BLaER1 treated with 17β-estradiol and CSF1 and Interleukin-3, amounts not matched to agents 10 nM and 100 nM (cell line): ENCODE measurements around the gene MMP23B.
A peak's percentile ranks its signal among the peaks of the same experiment; 100 is the strongest.

Source experiments
- H3K27ac ChIP-seq, 11 experiments: shearing (Covaris generic); formaldehyde crosslinking; 2 replicates each; pipeline ENCODE4 v1.8.1; 2022
- H3K27me3 ChIP-seq, 11 experiments: shearing (Covaris generic); formaldehyde crosslinking; 2 replicates each; pipeline ENCODE4 v1.8.1; 2022
- H3K36me3 ChIP-seq, 11 experiments: shearing (Covaris generic); formaldehyde crosslinking; 2 replicates each; pipeline ENCODE4 v1.8.1; 2022
- H3K4me1 ChIP-seq, 10 experiments: shearing (Covaris generic); formaldehyde crosslinking; 2 replicates each; pipeline ENCODE4 v1.8.1; 2022
- H3K4me2 ChIP-seq, 11 experiments: shearing (Covaris generic); formaldehyde crosslinking; 2 replicates each; pipeline ENCODE4 v1.8.1; 2022
- H3K4me3 ChIP-seq, 10 experiments: shearing (Covaris generic); formaldehyde crosslinking; 2 replicates each; pipeline ENCODE4 v1.8.1; 2022
- H3K9ac ChIP-seq, 11 experiments: shearing (Covaris generic); formaldehyde crosslinking; 2 replicates each; pipeline ENCODE4 v1.8.1; 2022
- H3K9me3 ChIP-seq, 11 experiments: shearing (Covaris generic); formaldehyde crosslinking; replicated peaks in 1 of 11; 2 replicates each; pipeline ENCODE4 v1.8.1; 2022
- H4K20me1 ChIP-seq, 11 experiments: shearing (Covaris generic); formaldehyde crosslinking; 2 replicates each; pipeline ENCODE4 v1.8.1; 2022
- Cebpa-rat ChIP-seq, 11 experiments: shearing (Covaris generic); IDR thresholded peaks; 2 replicates each; pipeline ENCODE4 v1.8.1; 2022

Gene MMP23B

GRCh38 chr1:1596493-1597274 is 35.3 kb upstream of the MMP23B start:
- Histone ChIP-seq H3K4me3 (no peak overlapping the region), H4K20me1 (peaks cover 0 to 24% (median 6%) of the 10 kb centered on the region in 11 experiments; a peak in 12 of 22 replicates), H3K36me3 (no peaks in the 10 kb centered on the region), H3K9me3 (no peaks in the 10 kb centered on the region), H3K9ac (no peak overlapping the region), H3K27me3 (peaks cover 34 to 58% (median 49%) of the 10 kb centered on the region in 11 experiments), H3K4me2 (peak overlapping the region in 10 of 11 experiments; percentile 37 to 94 (median 90); a peak in 16 of 22 replicates), H3K27ac (no peak overlapping the region), H3K4me1 (peaks cover 23 to 50% (median 41%) of the 10 kb centered on the region in 10 experiments)
- no peak for TF ChIP-seq Cebpa-rat (IDR thresholded peaks at IDR 0.05)

GRCh38 chr1:1597275-1597930 is 34.6 kb upstream of the MMP23B start:
- peak overlapping the region in 1 of 10 experiments; percentile 29; a peak in 1 of 20 replicates for H3K4me3 ChIP-seq

GRCh38 chr1:1598051-1598719 is 33.8 kb upstream of the MMP23B start:
- Histone ChIP-seq H3K4me1 (peaks cover 32 to 61% (median 55%) of the 10 kb centered on the region in 10 experiments), H3K27me3 (peaks cover 39 to 69% (median 53%) of the 10 kb centered on the region in 11 experiments), H3K9me3 (no peaks in the 10 kb centered on the region), H3K9ac (peak overlapping the region in 4 of 11 experiments; percentile 4 to 20 (median 12); a peak in 3 of 22 replicates), H3K27ac (no peak overlapping the region), H3K4me3 (no peak overlapping the region), H4K20me1 (peaks cover 0 to 31% (median 9%) of the 10 kb centered on the region in 11 experiments; a peak in 13 of 22 replicates), H3K36me3 (no peaks in the 10 kb centered on the region), H3K4me2 (peak overlapping the region; percentile 81 to 94 (median 90))
- TF ChIP-seq Cebpa-rat (IDR thresholded peaks at IDR 0.05): no peak

More at GRCh38 chr1:1597275-1597930, 34.6 kb upstream of the MMP23B start:
- Histone ChIP-seq H3K4me1 (peaks cover 27 to 53% (median 47%) of the 10 kb centered on the region in 10 experiments), H4K20me1 (peaks cover 0 to 30% (median 8%) of the 10 kb centered on the region in 11 experiments; a peak in 12 of 22 replicates), H3K27me3 (peaks cover 39 to 64% (median 53%) of the 10 kb centered on the region in 11 experiments), H3K9ac (peak overlapping the region in 5 of 11 experiments; percentile 4 to 22 (median 16); a peak in 4 of 22 replicates), H3K4me2 (peak overlapping the region; percentile 81 to 94 (median 90)), H3K36me3 (no peaks in the 10 kb centered on the region), H3K9me3 (no peaks in the 10 kb centered on the region), H3K27ac (no peak overlapping the region)
- TF ChIP-seq Cebpa-rat (IDR thresholded peaks at IDR 0.05): no peak

GRCh38 chr1:1598720-1599029 is 33.3 kb upstream of the MMP23B start:
- TF ChIP-seq Cebpa-rat (IDR thresholded peaks at IDR 0.05): no peak
- H3K4me2 ChIP-seq: peak overlapping the region; percentile 81 to 94 (median 90); a peak in 20 of 22 replicates

GRCh38 chr1:1599030-1599934 is 32.7 kb upstream of the MMP23B start:
- Histone ChIP-seq H3K4me1 (peaks cover 41 to 72% (median 66%) of the 10 kb centered on the region in 10 experiments), H3K9ac (peak overlapping the region in 10 of 11 experiments; percentile 32 to 62 (median 52); a peak in 18 of 22 replicates), H3K36me3 (no peaks in the 10 kb centered on the region), H3K27ac (no peak overlapping the region), H3K9me3 (no peaks in the 10 kb centered on the region), H4K20me1 (peaks cover 0 to 31% (median 9%) of the 10 kb centered on the region in 11 experiments; a peak in 12 of 22 replicates), H3K4me2 (peak overlapping the region; percentile 75 to 94 (median 90)), H3K4me3 (peak overlapping the region; percentile 55 to 75 (median 61)), H3K27me3 (peaks cover 39 to 72% (median 53%) of the 10 kb centered on the region in 11 experiments)
- no peak for TF ChIP-seq Cebpa-rat (IDR thresholded peaks at IDR 0.05)

More at GRCh38 chr1:1598720-1599029, 33.3 kb upstream of the MMP23B start:
- Histone ChIP-seq H3K36me3 (no peaks in the 10 kb centered on the region), H3K27ac (no peak overlapping the region), H3K4me1 (peaks cover 37 to 66% (median 60%) of the 10 kb centered on the region in 10 experiments), H3K27me3 (peaks cover 39 to 72% (median 53%) of the 10 kb centered on the region in 11 experiments), H4K20me1 (peaks cover 0 to 31% (median 9%) of the 10 kb centered on the region in 11 experiments; a peak in 13 of 22 replicates), H3K9me3 (no peaks in the 10 kb centered on the region), H3K9ac (no peak overlapping the region), H3K4me3 (no peak overlapping the region)

GRCh38 chr1:1599935-1600860 is 31.8 kb upstream of the MMP23B start, which contains the start of gene FNDC10:
TSS of gene FNDC10 (minus strand) at chr1:1600135. CDS start at chr1:1600015, 120 bp downstream.
- Histone ChIP-seq H3K27ac (no peak within 1 kb of the TSS), H3K36me3 (no peaks in the 10 kb centered on the region), H3K9me3 (no peaks in the 10 kb centered on the region), H3K4me2 (peak within 1 kb of the TSS; percentile 82 to 94 (median 90)), H3K4me1 (peaks cover 41 to 79% (median 73%) of the 10 kb centered on the region in 10 experiments), H4K20me1 (peaks cover 0 to 31% (median 9%) of the 10 kb centered on the region in 11 experiments; a peak in 12 of 22 replicates), H3K27me3 (peaks cover 39 to 72% (median 53%) of the 10 kb centered on the region in 11 experiments), H3K4me3 (peak within 1 kb of the TSS; percentile 55 to 75 (median 61)), H3K9ac (peak within 1 kb of the TSS in 10 of 11 experiments; percentile 32 to 62 (median 52); a peak in 18 of 22 replicates)
- TF ChIP-seq Cebpa-rat (IDR thresholded peaks at IDR 0.05): no peak
